Fibroblast of gingiva (primary cell): ENCODE measurements around the gene PPP6R2.
A peak's percentile ranks its signal among the peaks of the same experiment; 100 is the strongest.
"Not testable (repeated sequence)": the region's sequence is repeated elsewhere in the genome, so short reads cannot be mapped to it uniquely, and the experiment has no call there.

ENCODE experiments used
- DNase-seq: peaks from one replicate; pipeline ENCODE4 v3.0.0-alpha.2; 2011; ENCODE audit warnings: low read depth

PPP6R2 gene

GRCh38 chr22:50425179-50425916 is 82.2 kb downstream of the PPP6R2 start:
- DNase-seq, result no peak

- no peak for DNase-seq
Measured at GRCh38 chr22:50432131-50432876, 89.2 kb downstream of the PPP6R2 start.

- DNase-seq, result not testable (repeated sequence)
Measured at GRCh38 chr22:50432877-50433510, 89.9 kb downstream of the PPP6R2 start.

GRCh38 chr22:50434849-50435248 is 91.7 kb downstream of the PPP6R2 start:
- DNase-seq, result no peak

- DNase-seq, result no peak
Measured at GRCh38 chr22:50435291-50436014, 92.3 kb downstream of the PPP6R2 start.

- DNase-seq, result no peak
Measured at GRCh38 chr22:50436015-50436830, 93.1 kb downstream of the PPP6R2 start.

GRCh38 chr22:50436841-50437341 is 93.8 kb downstream of the PPP6R2 start:
- no peak for DNase-seq

GRCh38 chr22:50437511-50438304 is 94.6 kb downstream of the PPP6R2 start:
- DNase-seq, result no peak

- no peak for DNase-seq
Measured at GRCh38 chr22:50438305-50439275, 95.5 kb downstream of the PPP6R2 start.

- DNase-seq, result no peak
Measured at GRCh38 chr22:50439314-50439870, 96.3 kb downstream of the PPP6R2 start.

- no peak for DNase-seq
Measured at GRCh38 chr22:50439871-50440331, 96.8 kb downstream of the PPP6R2 start.

- DNase-seq, result no peak
Measured at GRCh38 chr22:50440544-50441249, 97.6 kb downstream of the PPP6R2 start.

- DNase-seq, result no peak
Measured at GRCh38 chr22:50441428-50441993, 98.4 kb downstream of the PPP6R2 start.

GRCh38 chr22:50443197-50443596 is 100.1 kb downstream of the PPP6R2 start:
- DNase-seq, result no peak

- DNase-seq, result no peak
Measured at GRCh38 chr22:50443801-50444625, 100.9 kb downstream of the PPP6R2 start.

- DNase-seq, result peak; percentile 80
Measured at GRCh38 chr22:50444663-50445062, 101.5 kb downstream of the PPP6R2 start.
